ENCODE results near the gene PRTG.
"Not testable (repeated sequence)": the region's sequence is repeated elsewhere in the genome, so short reads cannot be mapped to it uniquely, and the experiment has no call there.

PRTG gene

DNA sequence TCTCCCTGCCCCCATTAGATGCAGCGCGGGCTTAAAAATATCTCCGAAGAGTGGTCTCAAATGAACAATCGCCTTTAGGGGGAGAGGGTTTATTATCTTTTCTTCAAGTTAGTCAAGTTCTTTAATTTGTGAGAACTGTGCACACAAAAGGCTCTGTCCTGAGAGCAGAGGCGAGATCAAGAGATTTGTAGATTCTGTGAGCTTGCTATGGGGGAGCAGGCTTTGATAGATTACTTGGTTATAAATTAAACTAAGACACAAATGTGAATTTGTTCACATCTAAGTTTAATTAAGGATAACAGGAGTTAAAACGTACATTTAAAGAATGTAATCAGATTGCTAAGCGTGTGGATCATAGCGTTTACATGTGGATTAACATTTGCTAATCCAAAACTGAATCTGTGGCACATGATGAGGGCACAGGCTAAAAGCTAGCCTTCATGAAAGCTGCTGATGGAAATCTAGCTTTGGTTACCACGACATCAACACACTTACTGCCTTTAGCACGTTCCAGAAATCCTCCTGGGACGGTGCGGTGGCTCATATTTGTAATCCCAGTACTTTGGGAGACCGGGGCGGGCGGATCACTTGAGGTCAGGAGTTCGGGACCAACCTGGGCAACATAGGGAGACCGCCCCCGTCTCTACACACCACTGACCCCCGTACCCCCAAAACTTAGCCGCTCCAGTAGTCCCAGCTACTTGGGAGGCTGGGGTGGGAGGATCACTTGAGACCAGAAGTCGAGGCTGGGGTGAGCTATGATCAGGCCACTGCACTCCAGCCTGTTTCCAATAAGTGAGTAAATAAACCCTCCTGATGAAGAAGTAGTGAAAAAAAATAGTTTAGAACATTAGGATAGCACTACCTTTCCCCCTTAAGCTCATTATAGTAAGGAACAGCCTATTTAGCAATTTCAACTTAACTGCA is 1.0 kb upstream of the PRTG start:
- no peak for DNase-seq

DNA sequence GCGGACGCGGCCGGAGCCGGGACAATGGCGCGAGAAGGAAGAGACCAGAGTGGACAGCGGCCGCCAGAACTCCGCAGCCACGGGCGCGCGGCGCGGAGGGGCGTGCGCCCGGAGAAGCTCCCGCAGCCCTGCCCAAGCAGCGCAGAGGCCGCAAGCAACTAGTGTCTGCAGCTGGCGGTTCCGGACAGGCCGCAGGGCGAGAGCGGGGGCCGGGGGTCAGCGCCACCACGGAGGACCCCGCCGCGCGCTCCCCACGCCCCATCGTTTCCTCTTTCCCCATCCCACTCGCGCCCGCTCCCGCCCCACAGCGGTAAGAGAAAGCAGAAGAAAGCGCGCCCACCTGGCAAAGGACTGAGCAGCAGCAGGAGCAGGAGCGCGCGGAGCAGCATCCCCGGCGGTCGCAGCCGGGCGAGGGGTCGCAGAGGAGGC is 440 bp downstream of the PRTG start:
- no peak for DNase-seq

DNA sequence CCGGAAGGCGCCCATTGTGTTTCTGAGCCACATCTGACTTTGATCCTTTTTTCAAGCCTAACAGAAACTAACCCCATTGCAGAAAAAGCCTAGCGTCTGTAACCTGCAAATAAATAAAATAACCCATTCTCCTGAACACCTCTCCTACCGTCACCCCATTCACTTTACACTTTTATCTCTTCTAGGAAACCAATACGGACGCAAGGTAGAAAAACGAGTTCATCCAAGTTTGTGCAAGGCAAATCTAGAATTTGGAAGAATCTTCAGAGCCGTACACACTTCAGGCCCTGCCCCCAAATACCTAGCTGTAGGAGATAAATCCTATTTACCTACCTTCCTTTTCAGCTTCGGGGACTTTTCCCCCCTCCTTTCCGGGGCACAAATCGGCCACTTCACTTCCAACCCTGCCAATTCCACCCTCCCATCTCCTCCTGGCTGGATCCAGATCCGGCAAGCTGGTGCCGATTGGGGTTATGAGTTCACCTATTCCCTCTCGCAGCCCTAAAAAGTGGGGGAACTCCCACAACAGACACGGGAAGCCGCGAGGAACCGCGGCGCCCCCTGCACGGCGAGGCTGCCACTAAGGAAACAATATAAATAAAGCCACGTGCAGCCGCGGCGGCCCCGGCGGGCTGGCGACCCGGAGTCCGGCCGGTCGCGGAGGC is 987 bp downstream of the PRTG start:
- DNase-seq, result no peak

DNA sequence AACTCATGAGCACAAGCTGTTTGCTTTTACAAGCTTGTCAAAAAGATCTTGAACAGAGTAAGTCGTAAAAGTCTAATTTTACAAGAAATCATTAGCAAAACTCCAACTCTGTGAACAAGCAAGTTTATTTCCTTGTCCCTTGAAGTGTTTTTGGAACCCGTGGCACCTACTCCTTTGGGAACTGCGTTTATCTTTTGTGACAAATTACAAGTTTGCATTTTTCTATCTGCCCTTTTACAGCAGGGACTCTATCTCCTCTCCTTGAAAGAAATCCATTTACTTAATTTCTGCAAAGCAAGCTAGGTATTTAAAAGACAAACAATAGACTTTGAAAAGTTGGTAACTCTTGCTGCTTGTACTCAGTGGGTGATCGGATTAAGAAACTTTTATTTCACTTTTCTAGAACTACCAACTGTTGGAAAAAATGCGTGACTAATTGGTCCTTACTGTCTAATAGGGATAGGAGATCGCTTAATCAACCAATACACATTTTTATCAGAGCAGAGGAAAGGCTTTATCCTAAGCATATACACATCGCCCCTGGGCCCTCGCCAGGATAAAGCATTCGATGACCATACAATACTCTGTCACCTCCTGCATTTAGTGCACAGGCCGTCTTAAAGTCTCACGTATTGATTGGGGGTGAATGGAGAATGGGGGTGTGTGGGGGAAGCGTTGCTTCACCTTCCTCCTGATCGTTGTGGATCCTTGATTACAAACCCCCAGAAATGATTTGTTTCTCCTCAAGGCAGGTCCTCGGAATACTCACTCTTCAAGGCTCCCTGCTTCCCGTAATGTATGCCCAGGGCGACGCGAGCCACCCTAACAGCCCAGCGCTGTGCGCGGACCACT is 1.7 kb downstream of the PRTG start:
- no peak for DNase-seq

DNA sequence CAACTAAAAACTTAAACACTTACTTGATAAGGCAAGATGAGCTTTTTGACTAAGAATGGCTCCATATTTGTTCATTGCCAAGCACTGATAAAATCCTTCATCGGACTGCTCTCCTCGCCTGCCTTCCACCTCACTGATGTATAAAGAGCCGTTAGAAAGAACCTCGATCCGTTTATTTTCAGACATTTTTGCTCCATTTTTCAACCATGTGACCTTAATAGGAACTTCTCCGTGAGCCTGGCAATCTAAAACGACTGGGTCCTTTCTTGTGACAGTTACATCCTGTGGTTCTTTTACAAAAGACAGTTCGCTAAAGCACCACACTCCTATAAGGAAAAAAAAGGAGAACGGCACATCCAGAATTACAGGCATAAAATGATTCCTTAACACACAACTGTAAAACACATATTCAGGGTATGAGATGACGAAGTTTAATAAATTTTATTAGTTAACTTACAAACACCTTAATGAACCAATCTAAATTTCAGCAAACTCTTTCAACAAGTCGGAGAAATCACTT is 2.5 kb downstream of the PRTG start:
- no peak for DNase-seq

DNA sequence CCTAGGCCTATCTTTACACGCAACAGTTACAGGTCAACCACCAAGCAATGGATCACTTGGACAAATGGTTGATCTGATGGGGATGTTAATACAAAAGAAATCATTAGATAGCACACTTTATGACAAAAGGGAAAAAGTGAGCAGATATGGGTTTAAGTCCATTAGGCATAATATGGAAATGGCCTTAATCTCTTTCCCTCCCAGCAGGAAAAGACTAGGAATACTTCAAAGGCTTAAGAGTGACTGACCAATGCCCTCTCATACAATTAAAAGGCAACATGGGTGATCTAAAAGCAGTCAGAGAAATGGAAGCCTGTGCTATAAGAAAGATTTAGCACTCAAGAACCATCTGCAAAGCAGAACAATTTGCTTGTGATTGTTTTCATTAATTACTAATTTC is 3.3 kb downstream of the PRTG start:
- no peak for DNase-seq

DNA sequence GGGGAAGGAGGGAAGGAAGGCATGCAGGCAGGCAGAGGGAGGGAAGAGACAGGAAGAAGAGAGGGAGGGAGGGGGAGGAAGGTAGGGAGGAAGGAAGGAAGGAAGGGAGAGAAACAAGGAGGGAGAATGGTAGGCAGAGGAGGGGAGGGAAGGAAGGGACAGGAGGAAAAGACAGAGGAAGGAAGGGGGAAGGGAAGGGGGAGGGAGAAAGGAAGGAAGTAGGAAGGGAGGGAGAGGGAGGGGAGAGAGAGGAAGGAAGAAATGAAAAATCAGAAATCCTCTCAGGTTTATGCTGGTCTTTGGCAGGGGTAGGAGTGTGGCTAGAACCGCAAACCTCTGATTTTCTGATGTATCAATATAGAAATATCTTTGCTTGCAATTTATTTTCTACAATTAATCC is 4.2 kb downstream of the PRTG start:
- DNase-seq, result no peak

DNA sequence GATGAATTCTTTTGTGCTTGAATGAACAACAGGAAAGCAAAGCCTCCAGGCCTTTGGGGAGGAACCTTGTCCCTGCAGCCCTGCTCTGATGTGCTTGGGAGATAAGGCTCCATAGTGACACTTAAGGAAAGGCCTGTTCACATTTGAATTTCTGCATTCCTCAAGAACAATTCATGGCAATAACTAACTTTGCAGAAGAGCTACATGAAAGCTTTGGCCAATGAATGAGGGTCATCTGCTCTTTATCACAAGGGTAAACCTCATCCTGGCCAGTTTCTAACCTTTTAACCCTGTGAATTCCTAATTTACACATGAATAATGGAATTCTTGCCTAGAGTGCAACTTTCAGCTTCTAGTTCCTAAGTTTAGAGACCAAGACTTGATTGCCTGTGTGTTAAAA is 5.6 kb downstream of the PRTG start:
- no peak for DNase-seq

DNA sequence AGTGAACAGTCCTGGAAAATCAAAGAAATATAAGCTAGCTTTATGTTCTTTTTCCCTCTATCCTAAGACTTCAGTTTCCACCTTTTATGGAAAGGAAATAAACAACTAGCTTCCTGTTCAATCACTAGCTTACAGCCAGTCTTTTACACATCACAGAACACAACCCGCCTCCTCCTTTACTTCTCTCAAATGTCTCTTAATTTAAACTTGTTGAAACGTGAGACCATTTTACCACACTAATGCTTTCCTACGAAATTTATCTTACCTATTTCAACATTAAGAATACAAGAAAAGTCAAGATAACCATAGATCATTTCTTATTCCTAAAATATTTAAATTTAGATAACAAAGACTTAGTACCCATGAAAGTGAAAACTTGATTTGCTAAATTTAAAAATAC is 6.2 kb downstream of the PRTG start:
- no peak for DNase-seq

DNA sequence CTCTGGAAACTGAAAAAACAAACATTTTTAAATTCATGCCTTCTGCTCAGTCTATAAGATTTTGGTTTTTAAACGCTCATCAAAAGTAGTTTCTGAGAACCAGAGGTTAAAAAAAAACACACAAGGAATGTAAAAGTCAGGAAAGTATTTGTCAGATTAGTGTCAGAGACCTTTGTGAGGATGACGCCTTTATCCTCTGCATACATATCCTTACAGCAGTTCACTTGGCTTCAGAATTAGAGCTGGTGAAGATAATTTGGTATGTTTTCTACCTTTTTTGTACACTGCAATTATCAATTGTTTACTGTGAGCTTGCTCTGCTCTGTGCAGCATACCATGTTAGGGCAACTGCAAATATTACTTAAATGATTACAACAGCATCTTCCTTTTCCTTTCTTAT is 8.3 kb downstream of the PRTG start:
- no peak for DNase-seq

DNA sequence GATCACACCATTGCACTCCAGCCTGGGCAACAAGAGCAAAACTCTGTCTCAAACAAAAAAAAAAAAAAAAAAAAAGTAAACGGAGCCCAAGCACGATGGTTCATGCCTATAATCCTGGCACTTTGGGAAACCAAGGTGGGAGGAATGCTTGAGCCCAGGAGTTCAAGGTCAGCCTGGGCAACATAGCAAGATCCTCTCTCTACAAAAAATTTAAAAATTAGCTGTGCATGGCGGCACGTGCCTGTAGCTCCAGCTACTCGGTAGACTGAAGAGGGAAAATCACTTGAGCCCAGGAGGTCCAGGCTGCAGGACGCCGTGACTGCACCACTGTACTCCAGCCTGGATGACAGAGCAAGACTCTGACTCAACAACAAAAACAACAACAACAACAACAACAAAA is 9.5 kb downstream of the PRTG start:
- DNase-seq, result not testable (repeated sequence)

DNA sequence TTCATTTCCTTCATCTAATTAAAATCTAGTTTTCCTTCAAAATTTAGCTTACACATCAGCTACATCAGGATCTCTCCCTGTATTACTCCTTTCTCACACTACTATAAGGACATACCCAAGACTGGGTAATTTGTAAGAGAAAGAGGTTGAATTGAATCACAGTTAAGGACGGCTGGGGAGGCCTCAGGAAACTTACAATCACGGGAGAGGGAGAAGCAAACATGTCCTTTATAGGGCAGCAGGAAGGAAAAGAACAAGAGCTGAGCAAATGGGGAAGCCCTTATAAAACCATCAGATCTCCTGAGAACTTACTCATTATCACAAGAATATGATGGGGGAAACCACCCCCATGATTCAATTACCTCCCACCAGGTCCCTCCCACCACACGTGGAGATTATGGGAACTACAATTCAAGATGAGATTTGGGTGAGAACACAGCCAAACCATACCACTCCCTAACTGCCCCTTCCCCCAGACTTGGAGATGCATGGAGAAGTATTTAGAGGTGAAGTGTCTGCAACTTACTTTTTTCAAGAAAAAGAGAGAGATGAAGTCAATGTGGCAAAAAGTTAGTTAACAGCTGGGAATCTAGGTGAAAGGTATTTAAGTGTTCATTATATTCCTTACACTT is 21.3 kb downstream of the PRTG start:
- no peak for DNase-seq

DNA sequence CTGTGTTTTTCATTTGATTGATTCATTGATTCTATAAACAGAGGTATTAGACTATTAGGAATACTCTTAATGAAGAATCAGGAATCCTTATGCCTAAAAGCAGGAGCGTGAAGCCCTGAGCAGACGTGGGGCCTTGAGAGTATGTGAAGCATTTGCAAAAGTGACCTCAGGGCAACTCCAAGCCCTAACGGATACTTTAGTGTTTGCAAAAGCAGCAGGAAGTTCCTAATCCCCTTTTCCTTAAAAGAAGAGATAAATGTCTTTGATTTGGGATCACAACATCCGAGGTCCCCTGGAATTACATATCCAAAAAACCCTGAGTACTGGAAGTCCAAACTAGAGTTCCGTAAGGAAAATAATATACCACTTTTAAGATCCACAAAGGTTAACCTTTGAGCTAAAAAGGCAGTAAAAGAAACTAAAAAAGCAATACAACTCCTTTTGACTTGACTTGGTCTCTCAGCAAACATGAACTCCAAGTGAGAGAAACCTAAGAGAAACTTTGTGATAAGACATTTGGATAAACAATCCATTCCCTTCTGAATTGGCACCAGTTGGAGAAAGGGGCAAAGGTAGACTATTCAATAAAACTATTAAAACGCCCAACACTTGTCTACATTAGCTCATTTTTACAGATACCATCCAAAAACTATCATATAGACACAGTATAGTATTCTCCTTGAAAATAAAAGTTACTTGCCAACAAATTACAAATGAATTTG is 27.4 kb downstream of the PRTG start:
- no peak for DNase-seq

DNA sequence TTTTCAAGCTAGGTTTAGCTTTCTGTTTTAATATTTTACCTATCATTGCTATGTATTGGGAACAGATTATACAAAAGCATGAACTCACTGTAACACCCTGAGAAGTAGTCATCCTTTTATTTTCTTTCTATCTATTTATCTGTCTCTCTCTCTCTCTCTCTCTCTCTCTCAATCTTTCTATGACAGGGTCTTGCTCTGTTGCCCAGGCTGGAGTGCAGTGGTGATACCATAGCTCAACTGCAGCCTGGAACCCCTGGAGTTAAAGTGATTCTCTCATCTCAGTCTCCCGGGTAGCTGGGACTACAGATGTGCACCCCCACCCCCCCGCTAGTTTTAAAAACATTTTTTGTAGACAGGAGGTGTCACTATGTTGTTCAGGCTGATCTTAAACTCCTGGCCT is 28.9 kb downstream of the PRTG start:
- no peak for DNase-seq

DNA sequence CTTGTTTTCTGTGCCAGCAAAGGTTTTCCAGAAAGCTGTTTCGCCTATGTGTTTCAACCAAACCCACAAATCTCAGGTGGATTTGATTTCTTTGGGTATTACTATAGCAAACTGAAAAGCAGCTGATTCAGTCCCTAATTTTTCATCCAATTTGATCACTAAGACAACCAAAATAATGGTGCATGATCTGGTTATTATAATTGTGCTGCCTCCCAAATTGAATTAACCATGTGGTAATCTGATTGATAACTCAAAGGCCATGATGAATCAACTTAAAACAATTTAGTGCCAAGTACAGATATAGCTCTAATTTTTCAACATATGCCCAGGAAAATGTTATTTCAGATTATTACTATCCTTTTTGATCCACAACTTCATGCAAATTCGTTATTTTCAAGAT is 30.6 kb downstream of the PRTG start:
- DNase-seq, result no peak

DNA sequence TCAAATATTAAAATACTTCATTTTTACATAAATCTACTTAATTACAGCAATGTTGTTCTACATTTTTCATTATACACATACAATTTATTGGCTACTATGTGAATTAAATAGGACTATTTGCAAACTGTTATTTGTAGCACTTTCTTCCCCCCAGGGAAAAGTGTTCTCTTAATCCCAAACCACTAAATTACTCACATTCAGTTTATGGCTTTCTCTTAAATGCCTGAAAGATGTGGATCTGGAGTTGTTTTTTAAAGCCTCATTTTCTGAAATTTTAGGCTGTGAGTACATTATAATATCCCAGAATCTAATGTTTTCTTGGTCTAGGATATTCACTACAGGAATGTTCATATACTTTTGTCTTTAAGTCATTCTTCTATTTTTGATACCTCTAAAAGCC is 32.7 kb downstream of the PRTG start:
- no peak for DNase-seq

DNA sequence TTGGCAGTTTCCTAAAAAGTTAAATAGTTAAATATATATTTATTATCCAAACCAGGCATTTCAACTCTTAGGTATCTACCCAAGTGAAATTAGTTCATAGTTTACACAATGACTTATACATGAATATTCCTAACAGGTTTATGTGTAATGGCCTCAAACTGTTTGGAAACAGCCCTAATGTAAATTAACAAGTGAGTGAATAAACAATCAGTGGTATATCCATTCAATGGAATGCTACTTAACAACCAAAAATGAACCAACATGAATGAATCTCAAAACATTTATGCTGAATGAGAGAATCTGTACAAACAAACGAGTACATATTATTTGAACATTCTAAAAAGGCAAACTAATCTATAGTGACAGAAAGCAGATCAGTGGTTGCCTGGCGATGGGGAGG is 33.5 kb downstream of the PRTG start:
- no peak for DNase-seq

DNA sequence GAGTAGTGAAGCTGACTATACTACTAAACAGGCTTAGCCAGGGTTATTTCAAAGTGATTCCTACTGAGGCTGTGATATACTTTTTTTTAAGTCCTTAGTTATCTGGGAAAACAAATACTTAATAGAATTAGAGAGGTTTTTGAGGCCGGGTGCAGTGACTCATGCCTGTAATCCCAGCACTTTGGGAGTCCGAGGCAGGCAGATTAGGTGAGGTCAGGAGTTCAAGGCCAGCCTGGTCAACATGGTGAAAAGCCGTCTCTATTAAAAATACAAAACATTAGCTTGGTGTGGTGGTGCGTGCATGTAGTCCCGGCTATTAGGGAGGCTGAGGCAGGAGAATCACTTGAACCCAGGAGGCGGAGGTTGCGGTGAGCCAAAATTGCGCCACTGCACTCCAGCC is 34.2 kb downstream of the PRTG start:
- DNase-seq, result no peak

DNA sequence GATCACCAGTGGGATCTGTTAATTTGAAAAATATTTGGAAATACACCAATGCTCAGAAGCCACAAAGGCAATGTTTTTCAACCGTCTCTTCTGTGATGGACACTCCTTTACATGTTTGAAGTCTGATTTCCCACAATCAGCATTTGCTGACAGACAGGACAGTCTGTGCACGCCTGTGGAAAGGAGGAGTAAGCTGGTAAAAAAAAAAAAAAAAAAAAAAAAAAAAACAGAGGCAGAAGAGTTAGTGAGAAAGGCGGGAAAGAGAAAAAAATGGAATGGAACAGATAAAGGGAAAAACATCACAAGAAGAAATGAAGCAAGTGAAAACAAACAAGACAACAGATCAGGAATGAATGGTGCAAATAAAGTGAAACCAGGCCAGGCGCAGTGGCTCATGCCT is 35.0 kb downstream of the PRTG start:
- no peak for DNase-seq

DNA sequence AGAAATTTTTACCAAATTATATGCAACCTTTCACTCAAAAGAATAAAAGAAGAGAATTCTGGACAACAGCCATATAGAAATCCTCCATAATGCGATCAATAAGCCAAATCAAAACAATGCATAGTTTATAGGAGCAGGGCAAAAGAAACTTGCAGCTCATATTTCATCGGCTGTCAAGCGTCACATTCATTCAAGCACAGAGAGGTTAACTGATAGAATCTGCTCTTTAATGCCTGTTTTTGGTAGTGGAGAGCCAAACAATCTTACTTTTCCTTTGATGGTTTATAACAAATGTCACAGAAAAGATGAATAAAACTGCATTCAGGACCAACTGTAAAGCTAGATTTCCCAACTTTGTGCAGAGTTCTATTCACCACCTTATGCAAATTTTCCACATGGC is 35.4 kb downstream of the PRTG start:
- DNase-seq, result no peak

DNA sequence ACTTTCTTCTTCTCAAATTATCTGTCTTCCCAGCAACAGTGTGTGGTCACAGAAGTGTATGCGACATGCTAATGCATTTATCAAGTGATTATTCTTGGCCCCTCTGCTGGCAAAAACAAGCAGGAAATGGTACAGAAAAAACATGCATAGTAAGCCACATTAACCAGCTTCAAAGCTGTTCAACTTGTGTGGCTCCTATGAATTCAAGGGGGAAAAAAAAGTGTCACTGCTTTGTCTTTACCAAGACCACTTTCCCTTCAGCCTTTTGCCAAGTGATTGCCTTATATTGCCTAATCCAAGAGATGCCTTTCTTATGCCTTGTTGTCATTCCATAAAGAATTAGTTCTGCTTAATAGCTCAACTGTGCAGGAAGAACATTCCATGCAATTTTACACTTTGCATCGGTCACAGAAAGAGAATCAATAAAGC is 39.1 kb downstream of the PRTG start:
- DNase-seq, result peak; percentile 1

DNA sequence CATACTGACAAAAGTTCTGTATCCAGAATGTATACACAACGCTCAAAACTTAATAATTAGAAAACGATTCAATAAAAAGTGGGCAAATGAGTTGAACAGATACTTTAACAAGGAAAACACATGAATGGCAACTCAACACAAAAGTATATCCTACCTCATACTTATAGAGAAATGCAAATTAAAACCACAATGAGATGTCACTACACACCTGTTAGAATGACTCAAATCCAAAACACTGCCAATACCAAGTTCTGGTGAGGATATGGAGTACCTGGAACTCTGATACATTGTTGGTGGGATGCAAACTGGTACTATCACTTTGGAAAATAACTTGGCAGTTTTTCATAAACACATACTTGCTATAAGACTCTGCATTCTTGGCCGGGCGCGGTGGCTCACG is 42.1 kb downstream of the PRTG start:
- DNase-seq, result no peak

Measured in CD4-positive, alpha-beta T cell treated with Interleukin-4 for 4 hours (primary cell).